HTR-8/SVneo (cell line): ENCODE results near the gene RNF126.
"Not testable (repeated sequence)": the region's sequence is repeated elsewhere in the genome, so short reads cannot be mapped to it uniquely, and the experiment has no call there.

Source experiments
- DNase-seq: peaks from one replicate; pipeline ENCODE4 v3.0.0; 2011; ENCODE audit warnings: low spot score, mixed read lengths; ENCODE audit not compliant: insufficient read length
- FAIRE-seq: peaks from 2 replicates; lab custom pipeline; 2011; peaks lifted over from hg19 to GRCh38; lab: Jason Lieb, UNC

The RNF126 gene

DNA sequence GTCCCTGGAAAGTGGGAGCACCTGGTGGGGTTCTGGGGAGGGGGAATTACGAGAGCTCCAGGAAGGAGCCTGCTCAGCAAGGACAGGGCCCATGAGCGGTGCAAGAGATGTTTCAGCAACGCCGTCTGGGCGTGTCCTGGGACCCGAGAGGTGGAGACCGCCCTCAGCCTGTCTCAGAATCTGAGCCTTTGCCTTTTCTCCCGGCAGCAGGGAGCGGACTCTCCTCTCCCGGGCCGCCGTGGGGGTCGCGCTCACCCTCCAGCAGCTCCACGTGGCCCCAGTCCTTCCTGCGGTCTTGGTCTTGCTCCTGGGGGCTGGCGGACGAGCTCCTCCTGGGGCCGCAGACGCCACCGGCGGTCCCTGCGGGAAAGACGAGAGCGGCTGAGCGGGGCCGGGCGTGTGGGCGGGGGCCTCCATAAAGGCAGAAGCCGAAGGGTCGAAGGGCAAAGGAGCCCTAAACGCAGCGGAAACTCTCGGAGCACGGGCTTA, 30.4 kb downstream of the RNF126 start:
- no peak for FAIRE-seq
- peak; percentile 51 for DNase-seq

GRCh38 chr19:629961-630714, 32.9 kb downstream of the RNF126 start:
- no peak for DNase-seq
- FAIRE-seq = no peak

DNA sequence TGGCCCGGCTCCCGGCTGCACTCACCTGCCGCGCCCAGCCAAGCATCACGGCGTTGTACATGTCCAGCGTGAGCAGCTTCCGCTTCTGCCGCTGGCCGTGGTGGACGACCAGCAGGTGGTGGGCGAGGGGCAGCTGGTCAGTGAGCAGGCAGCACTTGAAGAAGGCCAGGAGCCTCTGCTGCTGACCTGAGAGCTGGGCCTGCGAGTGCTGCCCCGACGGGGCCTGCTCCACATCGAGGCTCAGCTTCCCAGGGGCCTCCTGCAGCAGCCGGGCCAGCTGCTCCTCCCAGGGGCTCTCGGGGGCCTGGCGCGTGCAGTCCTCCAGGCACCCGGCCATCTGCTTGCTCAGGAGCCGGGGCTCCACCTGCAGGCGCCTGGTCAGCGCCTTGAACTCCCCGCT, 33.5 kb downstream of the RNF126 start:
- DNase-seq = not testable (repeated sequence)
- FAIRE-seq = peak; percentile 63

- FAIRE-seq = no peak
- no peak for DNase-seq
These were observed 34.8 kb downstream of the RNF126 start for GRCh38 chr19:628168-628567.

- FAIRE-seq, DNase-seq: not testable (repeated sequence)
These were observed 36.4 kb downstream of the RNF126 start for GRCh38 chr19:626566-626965.

DNA sequence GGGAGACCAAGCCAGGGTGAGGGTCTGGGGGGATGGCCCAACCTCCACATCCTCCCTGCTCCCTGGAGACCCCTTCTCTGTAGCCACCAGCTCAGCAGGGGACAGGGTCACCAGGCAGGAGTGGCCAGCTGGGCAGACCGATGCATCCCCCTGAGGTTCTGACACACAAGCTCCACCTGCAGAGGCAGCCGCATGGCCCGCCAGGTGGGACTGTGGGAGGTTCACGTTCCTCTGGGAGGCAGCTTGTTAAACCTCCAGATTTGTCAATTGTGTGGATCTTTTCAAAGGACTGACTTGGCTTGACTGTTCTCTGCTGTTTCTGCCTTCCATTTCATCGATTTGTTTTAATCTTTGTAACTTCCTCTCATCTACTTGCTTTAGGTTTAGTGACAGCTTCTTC, 37.8 kb downstream of the RNF126 start:
- FAIRE-seq (no peak), DNase-seq (no peak)

- DNase-seq (no peak), FAIRE-seq (no peak)
These were observed 38.4 kb downstream of the RNF126 start for GRCh38 chr19:624433-625109.

DNA sequence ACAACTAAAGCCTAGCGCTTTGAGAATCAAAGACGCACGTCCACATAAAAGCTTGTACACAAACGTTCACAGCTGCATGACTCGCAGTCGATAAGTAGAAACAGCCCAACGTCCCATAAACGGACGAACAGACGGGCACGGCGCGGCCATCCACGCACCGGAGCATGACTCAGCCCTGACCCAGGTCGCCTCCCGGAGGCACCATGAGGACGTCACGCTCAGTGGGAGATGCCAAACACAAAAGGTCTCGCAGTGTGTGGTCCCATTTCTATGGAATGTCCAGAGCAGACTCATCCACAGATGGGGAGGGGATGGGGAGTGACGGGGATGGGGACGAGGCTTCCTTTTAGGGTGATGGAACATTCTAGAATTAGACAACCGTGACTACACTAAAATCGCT, 39.0 kb downstream of the RNF126 start:
- no peak for DNase-seq

GRCh38 chr19:623175-623916, 39.7 kb downstream of the RNF126 start:
- DNase-seq (no peak), FAIRE-seq (no peak)

More for the DNA sequence above, 39.0 kb downstream of the RNF126 start:
- FAIRE-seq = no peak

DNA sequence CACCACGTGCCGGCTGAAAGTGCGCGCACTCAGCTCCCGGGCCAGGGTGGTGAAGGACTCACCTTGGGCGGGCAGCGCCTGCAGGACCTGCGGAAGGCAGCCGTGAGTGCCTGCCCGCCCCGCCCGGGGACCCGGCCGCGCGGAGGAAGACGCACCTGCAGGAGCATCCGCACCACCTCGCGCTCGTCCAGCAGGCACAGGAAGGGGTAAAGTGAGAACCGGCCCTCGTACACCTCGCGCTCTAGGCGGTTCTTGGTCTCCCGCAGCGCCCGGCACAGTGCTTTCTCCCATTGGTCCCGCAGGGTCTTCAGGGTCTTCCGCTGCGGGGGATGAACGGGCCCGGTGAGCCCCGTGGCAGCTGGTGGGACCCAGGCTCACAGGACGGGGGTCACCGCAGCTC, 40.3 kb downstream of the RNF126 start:
- FAIRE-seq = no peak
- no peak for DNase-seq

GRCh38 chr19:621819-622218, 41.2 kb downstream of the RNF126 start:
- FAIRE-seq (no peak), DNase-seq (no peak)

GRCh38 chr19:621191-621590, 41.8 kb downstream of the RNF126 start:
- not testable (repeated sequence) for FAIRE-seq, DNase-seq

DNA sequence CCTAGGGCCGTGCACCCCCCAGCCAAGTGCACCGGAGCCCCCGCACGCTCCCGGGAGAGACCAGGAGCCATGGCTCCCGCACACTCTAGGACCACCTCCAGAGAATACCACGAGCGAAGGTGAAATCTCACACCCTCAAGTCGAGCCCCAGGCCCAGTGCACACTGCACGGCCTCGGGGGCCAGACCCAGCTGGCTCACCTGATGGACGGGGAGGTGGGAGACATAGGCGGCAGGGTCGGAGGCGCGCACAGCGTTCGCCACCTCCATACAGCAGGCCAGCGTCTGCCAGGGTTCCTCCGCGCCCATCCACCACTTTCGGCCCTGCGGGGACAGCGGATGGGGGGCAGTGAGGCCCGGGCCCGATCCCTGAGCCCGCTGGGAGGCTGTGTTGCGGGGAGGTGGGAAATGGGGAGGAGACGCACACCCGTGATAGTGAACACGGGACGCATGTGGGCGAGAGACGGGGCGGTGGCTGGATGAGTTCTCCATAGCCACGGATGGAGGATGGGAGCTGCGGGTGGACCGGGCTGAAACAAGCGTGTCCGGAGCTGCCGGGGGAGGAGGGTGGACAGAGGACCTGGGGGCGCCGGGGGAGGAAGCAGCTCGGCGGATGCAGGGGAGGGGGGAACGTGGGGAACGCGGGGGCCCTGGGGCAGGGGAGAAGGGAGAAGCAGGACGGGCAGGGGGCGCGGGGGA, 42.7 kb downstream of the RNF126 start:
- FAIRE-seq = no peak
- DNase-seq = no peak

GRCh38 chr19:619286-620002, 43.6 kb downstream of the RNF126 start:
- FAIRE-seq (no peak), DNase-seq (no peak)

DNA sequence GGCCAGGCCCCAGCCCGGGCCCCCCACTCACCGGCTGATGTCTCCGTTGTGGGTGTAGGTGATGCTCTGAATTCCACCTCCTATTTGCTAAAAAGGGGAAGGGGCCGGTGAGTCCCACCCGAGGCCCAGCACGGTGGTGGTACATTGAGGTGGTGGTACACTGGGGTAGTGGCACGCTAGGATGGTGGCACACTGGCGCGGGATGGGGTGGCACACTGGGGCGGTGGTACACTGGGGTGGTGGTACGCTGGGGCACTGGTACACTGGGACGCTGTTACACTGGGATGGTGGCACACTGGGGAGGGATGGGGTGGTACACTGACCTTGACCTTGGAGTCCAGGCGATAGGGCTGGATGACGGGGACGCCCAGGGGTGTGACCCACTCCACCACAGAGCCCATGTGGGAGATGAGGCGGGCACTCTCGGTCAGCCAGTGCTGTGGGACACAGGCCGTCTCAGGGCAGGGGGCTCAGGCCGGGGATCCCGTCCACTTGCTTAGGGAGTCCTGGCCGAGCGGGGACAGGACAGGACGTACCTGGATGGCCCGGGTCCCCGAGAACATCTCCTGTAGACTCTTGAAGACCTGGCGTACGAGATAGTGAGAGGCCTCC, 44.2 kb downstream of the RNF126 start:
- FAIRE-seq (no peak), DNase-seq (no peak)

GRCh38 chr19:618247-618619, 44.8 kb downstream of the RNF126 start:
- DNase-seq = no peak
- FAIRE-seq = no peak

- DNase-seq (no peak), FAIRE-seq (no peak)
These were observed 45.3 kb downstream of the RNF126 start for GRCh38 chr19:617551-618246.

DNA sequence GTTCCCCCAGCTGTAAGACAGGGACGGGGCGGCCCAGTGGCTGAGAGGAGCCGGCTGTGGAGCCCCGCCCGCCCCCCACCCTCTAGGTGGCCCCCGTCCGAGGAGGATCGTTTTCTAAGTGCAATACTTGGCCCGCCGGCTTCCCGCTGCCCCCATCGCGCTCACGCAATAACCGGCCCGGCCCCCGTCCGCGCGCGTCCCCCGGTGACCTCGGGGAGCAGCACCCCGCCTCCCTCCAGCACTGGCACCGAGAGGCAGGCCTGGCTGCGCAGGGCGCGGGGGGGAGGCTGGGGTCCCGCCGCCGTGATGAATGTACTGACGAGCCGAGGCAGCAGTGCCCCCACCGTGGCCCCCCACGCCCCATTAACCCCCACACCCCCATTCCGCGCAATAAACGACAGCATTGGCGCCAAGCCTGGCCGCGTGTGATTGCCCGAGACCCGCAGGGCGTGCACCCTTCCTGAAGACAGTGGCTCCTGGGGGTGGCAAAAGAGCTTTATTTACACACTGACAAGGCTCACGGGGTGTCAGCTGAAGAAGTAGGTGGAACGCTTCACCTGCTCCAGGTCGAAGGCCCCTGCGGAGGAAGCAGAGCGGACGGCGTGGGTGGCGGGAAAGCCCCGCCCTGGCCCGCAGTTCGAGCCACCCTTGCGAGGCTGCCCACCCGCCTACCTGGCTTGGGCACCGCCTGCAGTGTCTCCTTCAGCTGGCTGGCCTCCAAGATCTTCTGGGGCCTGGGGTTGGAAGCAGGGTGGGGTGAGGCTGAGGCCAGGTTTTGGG, 46.1 kb downstream of the RNF126 start:
- FAIRE-seq (no peak), DNase-seq (no peak)
